ENCODE measurements around the gene SLC19A1. TPM values are rescaled to one million over a fixed set of nuclear protein-coding genes. Genes with fewer than 3 reads are reported as not detected.

The SLC19A1 gene
- total and polyA plus RNA-seq, 2 donors from 2014 or later = 5.1 to 7.2 TPM

DNA sequence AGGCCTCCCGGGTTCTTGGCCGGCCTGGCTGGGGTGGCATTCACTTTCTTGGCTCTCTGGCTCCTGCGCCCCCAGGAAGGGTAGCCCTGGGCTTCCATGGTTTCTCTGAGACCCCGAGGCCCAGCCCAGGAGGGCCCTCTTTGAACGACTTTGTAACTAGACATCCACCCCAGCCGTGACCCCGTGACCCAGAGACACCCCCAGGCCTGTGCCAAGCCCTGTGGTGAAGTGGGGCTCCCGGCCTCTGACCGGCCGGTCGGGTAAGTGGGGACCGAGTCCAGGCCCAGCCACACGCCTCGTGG lies 73.3 kb downstream of the SLC19A1 start:
- no peaks in the 10 kb centered on the region for H3K9me3 ChIP-seq (ENCODE audit: control insufficient read depth in 2 of 3, insufficient read depth in 1 of 3, low read length in 3 of 3)
- H3K36me3 ChIP-seq (ENCODE audit: control insufficient read depth in 2 of 3, insufficient read depth in 3 of 3, low read length in 3 of 3) = no peaks in the 10 kb centered on the region
- FAIRE-seq = no peak
- no peak overlapping the region for H3K4me3 ChIP-seq (ENCODE audit: low read length in 3 of 3)
- H3K9ac ChIP-seq (ENCODE audit: low read length in 3 of 3) = no peak overlapping the region
- H3K27ac ChIP-seq (ENCODE audit: low read depth in 2 of 2, low read length in 2 of 2) = no peak overlapping the region
- H3K27me3 ChIP-seq (ENCODE audit: control insufficient read depth, insufficient read depth, low read length) = no peaks in the 10 kb centered on the region
- intact Hi-C loops (cut with DNase I) = no loop called here
- peaks cover 0 to 37% (median 28%) of the 10 kb centered on the region in 3 donors for H3K4me1 ChIP-seq (ENCODE audit: control insufficient read depth in 2 of 3, insufficient read depth in 2 of 3, low read depth in 1 of 3, low read length in 3 of 3)
- TF ChIP-seq, protein P1, sequence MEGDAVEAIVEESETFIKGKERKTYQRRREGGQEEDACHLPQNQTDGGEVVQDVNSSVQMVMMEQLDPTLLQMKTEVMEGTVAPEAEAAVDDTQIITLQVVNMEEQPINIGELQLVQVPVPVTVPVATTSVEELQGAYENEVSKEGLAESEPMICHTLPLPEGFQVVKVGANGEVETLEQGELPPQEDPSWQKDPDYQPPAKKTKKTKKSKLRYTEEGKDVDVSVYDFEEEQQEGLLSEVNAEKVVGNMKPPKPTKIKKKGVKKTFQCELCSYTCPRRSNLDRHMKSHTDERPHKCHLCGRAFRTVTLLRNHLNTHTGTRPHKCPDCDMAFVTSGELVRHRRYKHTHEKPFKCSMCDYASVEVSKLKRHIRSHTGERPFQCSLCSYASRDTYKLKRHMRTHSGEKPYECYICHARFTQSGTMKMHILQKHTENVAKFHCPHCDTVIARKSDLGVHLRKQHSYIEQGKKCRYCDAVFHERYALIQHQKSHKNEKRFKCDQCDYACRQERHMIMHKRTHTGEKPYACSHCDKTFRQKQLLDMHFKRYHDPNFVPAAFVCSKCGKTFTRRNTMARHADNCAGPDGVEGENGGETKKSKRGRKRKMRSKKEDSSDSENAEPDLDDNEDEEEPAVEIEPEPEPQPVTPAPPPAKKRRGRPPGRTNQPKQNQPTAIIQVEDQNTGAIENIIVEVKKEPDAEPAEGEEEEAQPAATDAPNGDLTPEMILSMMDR (IDR thresholded peaks at IDR 0.05; ENCODE audit: borderline replicate concordance, extremely low read depth, insufficient read depth) = no peak
- peak in 1 of 5 donors; percentile 73 for DNase-seq

DNA sequence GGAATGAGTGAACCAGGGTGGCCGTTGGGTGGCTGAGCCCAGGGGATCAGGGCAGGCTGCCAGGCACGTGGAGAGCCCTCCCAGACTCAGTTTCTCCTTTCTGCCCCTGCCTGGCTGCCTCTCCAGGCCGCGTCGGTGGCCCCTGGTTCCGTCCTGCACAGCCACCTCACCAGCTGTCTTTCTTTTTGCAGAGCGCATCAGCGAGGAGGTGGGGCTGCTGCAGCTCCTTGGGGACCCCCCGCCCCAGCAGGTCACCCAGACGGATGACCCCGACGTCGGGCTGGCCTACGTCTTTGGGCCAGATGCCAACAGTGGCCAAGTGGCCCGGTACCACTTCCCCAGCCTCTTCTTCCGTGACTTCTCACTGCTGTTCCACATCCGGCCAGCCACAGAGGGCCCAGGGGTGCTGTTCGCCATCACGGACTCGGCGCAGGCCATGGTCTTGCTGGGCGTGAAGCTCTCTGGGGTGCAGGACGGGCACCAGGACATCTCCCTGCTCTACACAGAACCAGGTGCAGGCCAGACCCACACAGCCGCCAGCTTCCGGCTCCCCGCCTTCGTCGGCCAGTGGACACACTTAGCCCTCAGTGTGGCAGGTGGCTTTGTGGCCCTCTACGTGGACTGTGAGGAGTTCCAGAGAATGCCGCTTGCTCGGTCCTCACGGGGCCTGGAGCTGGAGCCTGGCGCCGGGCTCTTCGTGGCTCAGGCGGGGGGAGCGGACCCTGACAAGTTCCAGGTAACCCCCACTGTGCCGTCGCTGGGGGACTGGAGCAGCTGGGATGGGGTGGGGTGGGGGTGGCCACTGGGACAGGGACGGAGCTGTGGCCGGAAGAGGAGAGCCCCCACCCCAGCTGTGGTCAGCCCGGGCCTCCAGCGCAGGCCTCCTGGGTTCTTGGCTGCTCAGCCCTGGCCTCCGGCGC lies 73.9 kb downstream of the SLC19A1 start:
- TF ChIP-seq, protein P1 (IDR thresholded peaks at IDR 0.05; ENCODE audit: borderline replicate concordance, extremely low read depth, insufficient read depth) = no peak
- no peak for FAIRE-seq
- Histone ChIP-seq H3K9me3 (ENCODE audit: control insufficient read depth in 2 of 3, insufficient read depth in 1 of 3, low read length in 3 of 3) (no peaks in the 10 kb centered on the region), H3K27me3 (ENCODE audit: control insufficient read depth, insufficient read depth, low read length) (no peaks in the 10 kb centered on the region), H3K36me3 (ENCODE audit: control insufficient read depth in 2 of 3, insufficient read depth in 3 of 3, low read length in 3 of 3) (no peaks in the 10 kb centered on the region), H3K4me3 (ENCODE audit: low read length in 3 of 3) (no peak overlapping the region), H3K27ac (ENCODE audit: low read depth in 2 of 2, low read length in 2 of 2) (no peak overlapping the region), H3K9ac (ENCODE audit: low read length in 3 of 3) (no peak overlapping the region), H3K4me1 (ENCODE audit: control insufficient read depth in 2 of 3, insufficient read depth in 2 of 3, low read depth in 1 of 3, low read length in 3 of 3) (peaks cover 0 to 37% (median 28%) of the 10 kb centered on the region in 3 donors)
- intact Hi-C loops (cut with DNase I) = no loop called here
- peak in 1 of 5 donors; percentile 76 for DNase-seq

DNA sequence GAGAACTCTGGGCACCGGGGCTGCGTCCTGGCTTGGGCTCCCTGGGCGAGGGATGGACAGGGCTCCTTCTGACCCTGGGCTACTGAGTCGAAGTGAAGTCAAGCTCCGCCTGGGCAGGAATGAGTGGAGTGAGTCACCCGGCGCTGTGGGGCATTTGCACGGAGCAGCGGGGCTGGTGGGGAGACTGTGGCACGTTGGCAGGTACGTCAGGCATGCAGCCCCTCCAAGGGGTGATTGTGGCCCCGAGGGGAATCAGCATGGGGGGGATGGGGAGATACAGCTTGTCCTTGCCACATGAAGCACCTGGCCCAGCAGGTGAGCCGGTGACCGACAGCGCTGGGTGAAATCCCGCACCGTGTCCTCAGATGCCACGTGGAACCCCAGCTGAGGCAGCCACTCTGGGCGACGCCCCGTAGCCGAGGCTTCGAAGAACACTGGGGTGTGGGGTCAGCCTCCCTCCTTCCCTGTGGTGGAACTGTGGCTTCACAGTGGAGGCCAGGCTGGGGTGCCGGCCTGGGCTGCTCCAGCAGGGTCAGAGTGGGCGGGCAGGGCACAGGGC lies 74.9 kb downstream of the SLC19A1 start:
- Histone ChIP-seq H3K36me3 (ENCODE audit: control insufficient read depth in 2 of 3, insufficient read depth in 3 of 3, low read length in 3 of 3) (no peaks in the 10 kb centered on the region), H3K27ac (ENCODE audit: low read depth in 2 of 2, low read length in 2 of 2) (no peak overlapping the region), H3K27me3 (ENCODE audit: control insufficient read depth, insufficient read depth, low read length) (no peaks in the 10 kb centered on the region), H3K9ac (ENCODE audit: low read length in 3 of 3) (no peak overlapping the region), H3K4me3 (ENCODE audit: low read length in 3 of 3) (no peak overlapping the region), H3K9me3 (ENCODE audit: control insufficient read depth in 2 of 3, insufficient read depth in 1 of 3, low read length in 3 of 3) (no peaks in the 10 kb centered on the region), H3K4me1 (ENCODE audit: control insufficient read depth in 2 of 3, insufficient read depth in 2 of 3, low read depth in 1 of 3, low read length in 3 of 3) (peaks cover 0 to 29% (median 28%) of the 10 kb centered on the region in 3 donors)
- TF ChIP-seq, protein P1 (IDR thresholded peaks at IDR 0.05; ENCODE audit: borderline replicate concordance, extremely low read depth, insufficient read depth) = no peak
- DNase-seq = peak in 1 of 5 donors; percentile 78
- intact Hi-C loops (cut with DNase I) = no loop called here
- FAIRE-seq = no peak

Measured in kidney (tissue), 14 donors.